ENCODE results near the gene EPAS1. TPM values are rescaled to one million over a fixed set of nuclear protein-coding genes. Genes with fewer than 3 reads are reported as not detected.

EPAS1 gene
- total RNA-seq, 1 experiment from 2014 or later: 55.9 TPM

- Histone ChIP-seq H3K36me3 (ENCODE audit: control insufficient read depth in 1 of 2, insufficient read depth in 2 of 2, low read length in 2 of 2) (no peaks in the 10 kb centered on the region), H3K4me1 (ENCODE audit: control insufficient read depth in 1 of 2, insufficient read depth in 2 of 2, low read length in 2 of 2) (peaks cover 6 to 13% of the 10 kb centered on the region in 2 experiments; a peak in 2 of 4 replicates), H3K4me2 (ENCODE audit: low read length) (peak overlapping the region; percentile 22), H3K9me3 (ENCODE audit: control insufficient read depth in 1 of 2, insufficient read depth in 1 of 2, low read depth in 1 of 2, low read length in 2 of 2) (no peaks in the 10 kb centered on the region), H4K20me1 (ENCODE audit: insufficient read depth) (no peaks in the 10 kb centered on the region), H3K27ac (ENCODE audit: low read depth, low read length) (no peak overlapping the region; the same call in 1 of the 2 replicates), H3K79me2 (ENCODE audit: insufficient read depth, low read length) (no peaks in the 10 kb centered on the region), H3K9me2 (ENCODE audit: insufficient read depth) (no peaks in the 10 kb centered on the region), H3K4me3 (replicated peaks in 1 of 2; ENCODE audit: low read depth in 1 of 2, low read length in 2 of 2) (no peak overlapping the region), H3K27me3 (ENCODE audit: insufficient read depth, low read length) (no peaks in the 10 kb centered on the region), H3K9ac (ENCODE audit: low read length) (no peak overlapping the region), H2AFZ (ENCODE audit: low read depth, low read length, poor library complexity, severe bottlenecking) (no peak overlapping the region)
- BruUV-seq (replicated peaks): no TSS peak
- DNase-seq (ENCODE audit: low read depth, low spot score) (no peak), ATAC-seq (0 out of 2 replicates have a peak, but pooled peaks have one; percentile 36)
- TF ChIP-seq POLR2A (IDR thresholded peaks at IDR 0.05; ENCODE audit: borderline replicate concordance, extremely low read depth, insufficient read depth, insufficient read length) (no peak), TCF7L2 (IDR thresholded peaks at IDR 0.05; ENCODE audit: borderline replicate concordance, extremely low read depth, insufficient read depth, insufficient read length) (no peak), ATF3 (IDR thresholded peaks at IDR 0.05) (no peak), REST (IDR thresholded peaks at IDR 0.05; ENCODE audit: low read depth) (no peak), FOSL1 (IDR thresholded peaks at IDR 0.05; ENCODE audit: low read depth) (no peak), EZH2 (IDR thresholded peaks at IDR 0.05) (no peak), EGR1 (IDR thresholded peaks at IDR 0.05; ENCODE audit: low read depth) (no peak), CBX3 (IDR thresholded peaks at IDR 0.05; ENCODE audit: low read depth) (peak; percentile 39; the same call in 1 of the 2 replicates), POLR2AphosphoS5 (IDR thresholded peaks at IDR 0.05; ENCODE audit: low read depth, low read length) (no peak), RAD21 (IDR thresholded peaks at IDR 0.05; ENCODE audit: low read depth) (0 out of 2 replicates have a peak, but pooled peaks have one; percentile 2), SP1 (IDR thresholded peaks at IDR 0.05; ENCODE audit: low read depth) (peak; percentile 69), CEBPB (IDR thresholded peaks at IDR 0.05; ENCODE audit: low read depth) (no peak), SIN3A (IDR thresholded peaks at IDR 0.05; ENCODE audit: low read depth) (no peak), JUND (IDR thresholded peaks at IDR 0.05) (no peak), ELF1 (IDR thresholded peaks at IDR 0.05; ENCODE audit: borderline replicate concordance, low read depth) (no peak)
- TF ChIP-seq, protein P1, sequence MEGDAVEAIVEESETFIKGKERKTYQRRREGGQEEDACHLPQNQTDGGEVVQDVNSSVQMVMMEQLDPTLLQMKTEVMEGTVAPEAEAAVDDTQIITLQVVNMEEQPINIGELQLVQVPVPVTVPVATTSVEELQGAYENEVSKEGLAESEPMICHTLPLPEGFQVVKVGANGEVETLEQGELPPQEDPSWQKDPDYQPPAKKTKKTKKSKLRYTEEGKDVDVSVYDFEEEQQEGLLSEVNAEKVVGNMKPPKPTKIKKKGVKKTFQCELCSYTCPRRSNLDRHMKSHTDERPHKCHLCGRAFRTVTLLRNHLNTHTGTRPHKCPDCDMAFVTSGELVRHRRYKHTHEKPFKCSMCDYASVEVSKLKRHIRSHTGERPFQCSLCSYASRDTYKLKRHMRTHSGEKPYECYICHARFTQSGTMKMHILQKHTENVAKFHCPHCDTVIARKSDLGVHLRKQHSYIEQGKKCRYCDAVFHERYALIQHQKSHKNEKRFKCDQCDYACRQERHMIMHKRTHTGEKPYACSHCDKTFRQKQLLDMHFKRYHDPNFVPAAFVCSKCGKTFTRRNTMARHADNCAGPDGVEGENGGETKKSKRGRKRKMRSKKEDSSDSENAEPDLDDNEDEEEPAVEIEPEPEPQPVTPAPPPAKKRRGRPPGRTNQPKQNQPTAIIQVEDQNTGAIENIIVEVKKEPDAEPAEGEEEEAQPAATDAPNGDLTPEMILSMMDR (IDR thresholded peaks at IDR 0.05 in 2 of 3, conservative IDR thresholded peaks at IDR 0.05 in 1 of 3; ENCODE audit: borderline replicate concordance in 1 of 3, insufficient read depth in 1 of 3, low read depth in 2 of 3, low read length in 2 of 3): no peak
- TF ChIP-seq, protein P2, sequence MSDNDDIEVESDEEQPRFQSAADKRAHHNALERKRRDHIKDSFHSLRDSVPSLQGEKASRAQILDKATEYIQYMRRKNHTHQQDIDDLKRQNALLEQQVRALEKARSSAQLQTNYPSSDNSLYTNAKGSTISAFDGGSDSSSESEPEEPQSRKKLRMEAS (IDR thresholded peaks at IDR 0.05): peak; percentile 28; the same call in 1 of the 2 replicates
- POLR2A ChIA-PET: no interaction called here
- RAD21 ChIA-PET (ENCODE audit: low non-redundant PET in 1 of 2, low total read pairs in 2 of 2, uncharacterized antibody in 2 of 2, unreplicated experiment in 2 of 2): interaction anchor here (0.6 to 0.7 kb wide), 2 partner anchors 12 to 75 kb away, joined by 3 to 7 read pairs; no protein-coding TSS in a partner anchor
- CTCF ChIA-PET: no interaction called here
- intact Hi-C loops (cut with micrococcal nuclease): no loop called here
Observed at GRCh38 chr2:46286715-46287114, 10.5 kb upstream of the EPAS1 start.

Measured in HCT116 (cell line).